ENCODE data around the gene SOCS6.

- TF ChIP-seq CTCF (IDR thresholded peaks at IDR 0.05; ENCODE audit: low read length) (no peak), EZH2phosphoT487 (IDR thresholded peaks at IDR 0.05; ENCODE audit: low read length) (no peak), EZH2 (optimal IDR thresholded peaks at IDR 0.05; ENCODE audit: low read depth, low read length) (no peak)
Measured at GRCh38 chr18:70261141-70261788, 27.6 kb upstream of the SOCS6 start.
